Fibroblast of mammary gland (primary cell): ENCODE data around the gene SLC6A5.

Experiments
- DNase-seq: peaks from one replicate; pipeline ENCODE4 v3.0.0-alpha.2; 2010; ENCODE audit warnings: low read depth
- H3K4me3 ChIP-seq: 2 replicates; pipeline ENCODE4 v1.5.1; 2011; ENCODE audit warnings: low read depth, mild to moderate bottlenecking, low read length, moderate library complexity; ENCODE audit not compliant: control insufficient read depth
- CTCF ChIP-seq: conservative IDR thresholded peaks from 2 replicates; pipeline ENCODE4 v1.5.1; 2011; ENCODE audit warnings: low read depth, low read length, inconsistent platforms; ENCODE audit not compliant: control insufficient read depth, insufficient read depth

SLC6A5 gene

GRCh38 chr11:20611445-20611844, 12.0 kb downstream of the SLC6A5 start:
- no peak for DNase-seq
- no peak overlapping the region for H3K4me3 ChIP-seq
- TF ChIP-seq CTCF, result no peak

- no peak overlapping the region for H3K4me3 ChIP-seq
- no peak for TF ChIP-seq CTCF
- DNase-seq, result no peak
Measured at GRCh38 chr11:20611892-20612291, 12.5 kb downstream of the SLC6A5 start.

- no peak for DNase-seq
- TF ChIP-seq CTCF, result no peak
Measured at GRCh38 chr11:20612416-20612815, 13.0 kb downstream of the SLC6A5 start.

GRCh38 chr11:20616920-20617319, 17.5 kb downstream of the SLC6A5 start:
- TF ChIP-seq CTCF, result no peak
- no peak overlapping the region for H3K4me3 ChIP-seq
- DNase-seq, result no peak

More at GRCh38 chr11:20612416-20612815, 13.0 kb downstream of the SLC6A5 start:
- H3K4me3 ChIP-seq, result no peak overlapping the region

GRCh38 chr11:20617346-20618005, 18.1 kb downstream of the SLC6A5 start:
- no peak for TF ChIP-seq CTCF
- no peak for DNase-seq
- H3K4me3 ChIP-seq, result no peak overlapping the region

- DNase-seq, result no peak
- TF ChIP-seq CTCF, result no peak
- no peak overlapping the region for H3K4me3 ChIP-seq
Measured at GRCh38 chr11:20618083-20618482, 18.7 kb downstream of the SLC6A5 start.

GRCh38 chr11:20620988-20621387, 21.6 kb downstream of the SLC6A5 start:
- TF ChIP-seq CTCF, result no peak
- no peak overlapping the region for H3K4me3 ChIP-seq
- DNase-seq, result no peak
